HepG2 (cell line): ENCODE results near the gene NR1H3. TPM values are rescaled to one million over a fixed set of nuclear protein-coding genes. Genes with fewer than 3 reads are reported as not detected.

ENCODE experiments used
- BCL6 ChIP-seq: IDR thresholded peaks from 2 replicates; pipeline ENCODE4 v1.6.1; 2016; ENCODE audit warnings: missing genetic modification reagents, missing compliant biosample characterization
- CREM ChIP-seq, 2 experiments: sonication (generic) in 1 of 2; formaldehyde crosslinking in 1 of 2; IDR thresholded peaks; 2 replicates each; pipeline versions ENCODE4 v1.4.0 to v1.6.1; 2016 to 2020; ENCODE audit warnings: antibody characterized with exemption in 1 of 2, mild to moderate bottlenecking in 1 of 2, missing genetic modification reagents in 1 of 2
- HMGXB4 ChIP-seq, 2 experiments: sonication (generic) in 1 of 2; formaldehyde crosslinking in 1 of 2; IDR thresholded peaks; 2 replicates each; pipeline versions ENCODE4 v1.4.0 to v1.6.1; 2018 to 2020; ENCODE audit warnings: missing genetic modification reagents in 2 of 2, borderline replicate concordance in 1 of 2, low read depth in 1 of 2, mild to moderate bottlenecking in 1 of 2, missing biosample characterization in 1 of 2
- KLF15 ChIP-seq: sonication (generic); formaldehyde crosslinking; IDR thresholded peaks from 2 replicates; pipeline ENCODE4 v1.8.1; 2023; ENCODE audit warnings: borderline replicate concordance, mild to moderate bottlenecking, inconsistent platforms, missing genetic modification reagents, mixed read lengths
- MEIS2 ChIP-seq: sonication (generic); formaldehyde crosslinking; IDR thresholded peaks from 2 replicates; pipeline ENCODE4 v1.9.0; 2021; ENCODE audit warnings: mild to moderate bottlenecking, missing genetic modification reagents
- NBN ChIP-seq: fragments of 450-650 bp; conservative IDR thresholded peaks from 2 replicates; pipeline ENCODE4 v1.6.1; 2017
- PRPF4 ChIP-seq: fragments of 200-400 bp; formaldehyde crosslinking; IDR thresholded peaks from 2 replicates; pipeline ENCODE4 v1.6.1; 2016; ENCODE audit warnings: low read length, low read depth; ENCODE audit not compliant: poor library complexity, severe bottlenecking
- SP4 ChIP-seq: sonication (generic); formaldehyde crosslinking; IDR thresholded peaks from 2 replicates; pipeline ENCODE4 v1.8.1; 2023; ENCODE audit warnings: mild to moderate bottlenecking, missing genetic modification reagents
- THAP7 ChIP-seq: sonication (generic); formaldehyde crosslinking; IDR thresholded peaks from 2 replicates; pipeline ENCODE4 v1.8.1; 2023; ENCODE audit warnings: mild to moderate bottlenecking, missing genetic modification reagents
- U2AF1 ChIP-seq: fragments of 200-400 bp; formaldehyde crosslinking; optimal IDR thresholded peaks from 2 replicates; pipeline ENCODE3; 2017; ENCODE audit warnings: mild to moderate bottlenecking, low read depth, low read length
- YEATS2 ChIP-seq: sonication (generic); formaldehyde crosslinking; IDR thresholded peaks from 2 replicates; pipeline ENCODE4 v1.4.0; 2020; ENCODE audit warnings: missing genetic modification reagents, borderline replicate concordance
- ZBTB4 ChIP-seq: sonication (generic); formaldehyde crosslinking; IDR thresholded peaks from 2 replicates; pipeline ENCODE4 v1.4.0; 2020; ENCODE audit warnings: missing genetic modification reagents, mild to moderate bottlenecking, borderline replicate concordance
- ZNF329 ChIP-seq: sonication (generic); formaldehyde crosslinking; IDR thresholded peaks from 2 replicates; pipeline ENCODE4 v1.9.0; 2021; ENCODE audit warnings: low read depth, mild to moderate bottlenecking, missing genetic modification reagents
- ZNF333 ChIP-seq: sonication (generic); formaldehyde crosslinking; IDR thresholded peaks from 2 replicates; pipeline ENCODE4 v1.4.0; 2020; ENCODE audit warnings: mild to moderate bottlenecking, missing genetic modification reagents, borderline replicate concordance
- ZNF609 ChIP-seq: sonication (generic); formaldehyde crosslinking; IDR thresholded peaks from 2 replicates; pipeline ENCODE4 v1.4.0; 2020; ENCODE audit warnings: mild to moderate bottlenecking, missing genetic modification reagents, borderline replicate concordance
- ZNF777 ChIP-seq: sonication (generic); formaldehyde crosslinking; IDR thresholded peaks from 2 replicates; pipeline ENCODE4 v1.4.0; 2020; ENCODE audit warnings: missing genetic modification reagents
- ZNF816 ChIP-seq: sonication (generic); formaldehyde crosslinking; IDR thresholded peaks from 2 replicates; pipeline ENCODE4 v1.8.0; 2022; ENCODE audit warnings: missing genetic modification reagents, mild to moderate bottlenecking, borderline replicate concordance
- polyA plus RNA-seq, 8 experiments: library from polyadenylated mRNA; depleted of rRNA in 3 of 8; stranded (reverse) in 7 of 8; unstranded in 1 of 8; fragments of >200 nt; fragmentation: Illumina TruSeq in 4 of 8; extraction: Trizol in 4 of 8; gene quantifications; 2 replicates each; pipeline versions ENCODE4 v1.2.1 to v1.2.3, GENCODE V29; 2011 to 2016; ENCODE audit warnings: low read depth in 4 of 8, missing spikeins in 1 of 8, mixed read lengths in 1 of 8; ENCODE audit not compliant: insufficient read depth in 1 of 8
- total RNA-seq, 5 experiments: library from RNA; depleted of rRNA; stranded (reverse); fragments of >200 nt; fragmentation: Illumina TruSeq; extraction: Trizol; gene quantifications; 2 replicates each; pipeline ENCODE4 v1.2.3, GENCODE V29; 2016; ENCODE audit warnings: low read depth in 1 of 5

NR1H3 gene
- total and polyA plus RNA-seq, 2 of the 13 experiments (the other 11 are each of a cell fraction or from before 2014, with no cell fraction given) = 41.8 to 102 TPM

GRCh38 chr11:47216121-47216798 lies 41.5 kb upstream of the NR1H3 start (continued):
- 0 out of 2 replicates have a peak, but pooled peaks have one; percentile 22 for TF ChIP-seq MEIS2 (CRISPR knock-in tag)
- TF ChIP-seq ZNF333 = no peak
- TF ChIP-seq ZNF816 (CRISPR knock-in tag) = peak; percentile 67; the same call in 1 of the 2 replicates
- 0 out of 2 replicates have a peak, but pooled peaks have one; percentile 23 for TF ChIP-seq ZNF609 (CRISPR knock-in tag)
- TF ChIP-seq PRPF4 = no peak
- no peak for TF ChIP-seq U2AF1
- peak in 1 of 2 experiments; percentile 6; a peak in 1 of 4 replicates for TF ChIP-seq HMGXB4 (CRISPR knock-in tag; IDR thresholded peaks at IDR 0.05; ENCODE audit: borderline replicate concordance in 1 of 2, low read depth in 1 of 2)
- TF ChIP-seq YEATS2 (CRISPR knock-in tag) = 0 out of 2 replicates have a peak, but pooled peaks have one; percentile 44
- no peak for TF ChIP-seq ZNF777
- TF ChIP-seq THAP7 (CRISPR knock-in tag) = no peak
- TF ChIP-seq CREM (IDR thresholded peaks at IDR 0.05) = peak; percentile 37; the same call in 1 of the 2 replicates
- no peak for TF ChIP-seq CREM (CRISPR knock-in tag; IDR thresholded peaks at IDR 0.05)
- 0 out of 2 replicates have a peak, but pooled peaks have one; percentile 12 for TF ChIP-seq SP4 (CRISPR knock-in tag)
- TF ChIP-seq ZNF329 (CRISPR knock-in tag) = 0 out of 2 replicates have a peak, but pooled peaks have one; percentile 37
- 0 out of 2 replicates have a peak, but pooled peaks have one; percentile 48 for TF ChIP-seq ZBTB4
- no peak for TF ChIP-seq KLF15 (CRISPR knock-in tag)
- TF ChIP-seq NBN = no peak
- peak; percentile 100 for TF ChIP-seq BCL6 (CRISPR knock-in tag)
